DMS 273 (cell line): ENCODE measurements around the gene ADGRB3.
A peak's percentile ranks its signal among the peaks of the same experiment; 100 is the strongest.
"Not testable (repeated sequence)": the region's sequence is repeated elsewhere in the genome, so short reads cannot be mapped to it uniquely, and the experiment has no call there.

Experiments
- DNase-seq: peaks from one replicate; lab custom pipeline; 2025; ENCODE audit not compliant: unreplicated experiment; lab: John Stamatoyannopoulos, UW

ADGRB3 gene

GRCh38 chr6:68912805-68913204, 277.7 kb downstream of the ADGRB3 start:
- not testable (repeated sequence) for DNase-seq

- no peak for DNase-seq
Measured at GRCh38 chr6:68915586-68915985, 280.5 kb downstream of the ADGRB3 start.

- no peak for DNase-seq
Measured at GRCh38 chr6:68919537-68919936, 284.5 kb downstream of the ADGRB3 start.

DNA sequence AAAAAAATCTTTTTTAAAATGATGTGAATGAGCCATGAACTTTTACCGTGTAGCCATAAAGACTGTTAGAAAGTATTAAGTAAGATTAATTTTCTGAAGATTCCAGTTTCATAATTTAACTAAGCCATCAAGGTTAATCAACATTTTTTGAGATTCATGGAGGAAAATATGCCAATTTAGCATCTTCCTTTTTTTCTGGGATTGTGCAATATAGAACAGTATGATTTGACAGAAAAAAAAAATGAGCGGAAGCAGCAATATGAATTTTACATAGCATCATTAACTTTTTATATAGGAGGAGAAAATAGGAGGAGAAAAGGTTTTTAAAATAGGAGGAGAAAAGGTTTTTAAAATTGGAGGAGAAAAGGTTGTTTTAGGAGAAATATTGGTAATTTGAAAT, 306.3 kb downstream of the ADGRB3 start:
- no peak for DNase-seq

DNA sequence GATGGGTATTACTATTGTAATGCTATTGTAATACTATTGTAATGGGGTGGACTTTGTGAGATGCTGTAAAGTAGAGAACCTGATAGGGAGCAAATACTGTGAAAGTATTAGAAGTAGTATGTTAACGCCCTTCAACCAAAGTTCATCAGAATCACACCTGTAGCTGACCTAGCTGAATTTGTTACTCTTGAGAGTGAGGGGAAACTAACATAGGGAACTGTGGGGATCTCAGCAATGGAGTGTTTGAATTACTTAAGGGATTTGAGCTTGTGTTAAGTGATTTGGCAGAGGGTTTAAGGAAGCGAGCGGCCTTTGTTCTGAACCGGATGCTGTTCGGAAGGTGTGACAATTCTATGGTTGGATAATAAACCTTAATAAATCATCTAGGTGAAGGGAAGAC, 312.6 kb downstream of the ADGRB3 start:
- no peak for DNase-seq

- DNase-seq, result no peak
Measured at GRCh38 chr6:68951270-68951669, 316.2 kb downstream of the ADGRB3 start.

DNA sequence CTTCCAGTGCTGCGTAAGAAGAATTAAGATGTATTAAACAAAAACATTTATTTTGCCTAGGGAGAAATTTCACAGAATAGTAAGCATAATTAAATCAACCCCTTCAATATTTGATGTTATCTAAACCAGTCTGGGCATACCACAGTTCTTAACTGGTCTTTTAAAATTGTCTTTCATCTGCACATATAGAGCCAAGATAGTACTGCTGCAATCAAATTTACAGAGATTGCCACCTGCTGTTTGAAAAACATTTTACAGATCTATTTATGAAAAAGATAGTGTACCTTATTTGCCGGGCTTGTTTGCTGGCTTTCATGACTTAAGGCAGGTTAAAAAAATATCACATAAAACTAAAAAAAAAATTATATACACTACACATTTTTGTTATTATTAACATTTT, 323.2 kb downstream of the ADGRB3 start:
- DNase-seq, result peak; percentile 49

- peak; percentile 87 for DNase-seq
Measured at GRCh38 chr6:68967549-68968300, 332.6 kb downstream of the ADGRB3 start.

- DNase-seq, result no peak
Measured at GRCh38 chr6:68968301-68968649, 333.2 kb downstream of the ADGRB3 start.

GRCh38 chr6:68973066-68973465, 338.0 kb downstream of the ADGRB3 start:
- DNase-seq, result no peak

- DNase-seq, result peak; percentile 57
Measured at GRCh38 chr6:68975064-68975463, 340.0 kb downstream of the ADGRB3 start.

DNA sequence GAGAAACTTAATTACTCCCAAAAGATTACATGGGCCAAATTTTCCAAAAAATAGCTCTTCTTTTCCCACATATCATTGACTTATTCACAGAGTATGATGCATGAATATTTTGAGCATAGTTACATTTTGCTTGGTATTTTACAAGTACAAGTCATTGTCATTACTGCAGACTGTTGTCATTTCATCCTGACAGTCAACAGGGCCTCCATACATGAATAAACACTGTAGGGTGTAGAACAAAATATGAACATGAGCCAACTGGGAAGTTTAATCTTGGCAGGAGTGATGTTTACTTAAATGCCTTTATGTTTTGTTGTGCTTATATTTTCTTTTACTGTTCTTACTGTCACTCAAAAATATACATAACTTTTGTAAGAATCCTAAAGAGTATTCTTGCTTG, 340.7 kb downstream of the ADGRB3 start:
- no peak for DNase-seq

- no peak for DNase-seq
Measured at GRCh38 chr6:68976260-68976659, 341.2 kb downstream of the ADGRB3 start.

- no peak for DNase-seq
Measured at GRCh38 chr6:68978411-68978810, 343.3 kb downstream of the ADGRB3 start.

DNA sequence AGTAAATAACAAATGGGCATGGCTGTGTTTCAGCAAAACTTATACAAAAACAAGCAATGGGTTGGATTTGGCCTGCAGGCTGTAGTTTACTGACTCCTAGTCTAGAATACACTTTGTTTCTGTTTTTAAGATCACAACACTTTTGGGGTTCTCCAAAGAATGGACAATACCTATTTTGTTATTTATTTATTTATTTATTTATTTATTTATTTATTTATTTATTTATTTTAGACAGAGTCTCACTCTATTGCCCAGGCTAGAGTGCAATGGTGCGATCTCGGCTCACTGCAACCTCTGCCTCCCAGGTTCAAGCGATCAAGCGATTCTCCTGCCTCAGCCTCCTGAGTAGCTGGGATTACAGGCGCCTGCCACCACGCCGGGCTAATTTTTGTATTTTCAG, 346.6 kb downstream of the ADGRB3 start:
- not testable (repeated sequence) for DNase-seq

- no peak for DNase-seq
Measured at GRCh38 chr6:68988698-68989097, 353.6 kb downstream of the ADGRB3 start.

GRCh38 chr6:68990317-68990716, 355.2 kb downstream of the ADGRB3 start:
- DNase-seq, result peak; percentile 38

DNA sequence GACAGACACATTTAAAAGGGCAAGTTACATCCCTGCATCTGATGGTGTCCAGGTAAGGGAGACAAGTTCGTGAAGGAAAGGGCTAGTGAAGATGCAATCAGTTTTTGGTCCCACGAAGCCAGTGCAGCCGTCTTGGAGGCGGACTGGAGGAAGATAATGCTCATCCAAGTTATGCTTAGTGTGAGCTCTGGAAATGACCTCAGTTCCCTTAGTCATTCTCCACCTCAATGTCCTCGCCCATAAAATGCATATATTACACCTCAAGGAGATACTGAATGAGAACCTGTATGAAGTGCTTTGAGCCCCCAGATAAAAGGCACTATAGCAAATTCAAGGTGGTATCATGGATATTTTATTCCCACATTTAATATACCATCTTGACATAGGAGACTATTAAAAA, 358.8 kb downstream of the ADGRB3 start:
- no peak for DNase-seq

- no peak for DNase-seq
Measured at GRCh38 chr6:68994521-68994920, 359.4 kb downstream of the ADGRB3 start.

- DNase-seq, result no peak
Measured at GRCh38 chr6:69005199-69005598, 370.1 kb downstream of the ADGRB3 start.

GRCh38 chr6:69007781-69008180, 372.7 kb downstream of the ADGRB3 start:
- DNase-seq, result no peak

DNA sequence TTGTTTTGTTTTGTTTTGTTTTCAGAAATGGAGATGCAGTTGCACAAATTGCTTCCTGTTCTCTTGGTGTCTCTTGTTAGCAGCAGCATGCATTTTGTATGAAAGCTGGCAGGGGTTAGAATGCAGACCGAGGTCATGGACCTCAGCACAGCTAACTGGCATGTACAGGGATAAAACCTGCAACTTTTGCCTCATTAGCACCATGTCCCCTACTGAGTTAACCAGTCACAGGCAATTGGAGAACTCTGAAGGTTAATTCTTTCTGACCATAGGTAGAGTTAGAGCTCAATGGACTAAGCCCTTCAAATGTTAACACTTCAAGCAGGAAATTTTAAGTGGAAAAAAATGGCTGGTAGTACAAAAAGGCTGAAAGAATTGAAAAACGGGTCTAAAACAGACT, 377.1 kb downstream of the ADGRB3 start:
- DNase-seq, result no peak

- no peak for DNase-seq
Measured at GRCh38 chr6:69012876-69013275, 377.8 kb downstream of the ADGRB3 start.
